ENCODE data around the gene KIAA0319L.

Gene KIAA0319L

GRCh38 chr1:35454616-35455015, 102.6 kb downstream of the KIAA0319L start:
- DNase-seq = no peak
- TF ChIP-seq POLR2A (IDR thresholded peaks at IDR 0.05; ENCODE audit: low read length) = no peak
- no peak for TF ChIP-seq GATA1 (IDR thresholded peaks at IDR 0.05; ENCODE audit: low read depth, low read length)

- DNase-seq = no peak
- TF ChIP-seq GATA1 (IDR thresholded peaks at IDR 0.05; ENCODE audit: low read depth, low read length) = no peak
- no peak for TF ChIP-seq POLR2A (IDR thresholded peaks at IDR 0.05; ENCODE audit: low read length)
These were observed 103.0 kb downstream of the KIAA0319L start for GRCh38 chr1:35454176-35454575.

GRCh38 chr1:35453031-35453430, 104.2 kb downstream of the KIAA0319L start:
- TF ChIP-seq GATA1 (IDR thresholded peaks at IDR 0.05; ENCODE audit: low read depth, low read length) (no peak), POLR2A (IDR thresholded peaks at IDR 0.05; ENCODE audit: low read length) (no peak)
- no peak for DNase-seq

- peak; percentile 70 to 76 for DNase-seq
- TF ChIP-seq POLR2A (IDR thresholded peaks at IDR 0.05; ENCODE audit: low read length) (no peak), GATA1 (IDR thresholded peaks at IDR 0.05; ENCODE audit: low read depth, low read length) (no peak)
These were observed 105.0 kb downstream of the KIAA0319L start for GRCh38 chr1:35452106-35452774.

- no peak for TF ChIP-seq POLR2A (IDR thresholded peaks at IDR 0.05; ENCODE audit: low read length)
- no peak for TF ChIP-seq GATA1 (IDR thresholded peaks at IDR 0.05; ENCODE audit: low read depth, low read length)
- DNase-seq = peak; percentile 82 to 88
These were observed 106.1 kb downstream of the KIAA0319L start for GRCh38 chr1:35451125-35451528.

GRCh38 chr1:35449334-35450008, 107.7 kb downstream of the KIAA0319L start:
- no peak for DNase-seq
- TF ChIP-seq GATA1 (IDR thresholded peaks at IDR 0.05; ENCODE audit: low read depth, low read length) = no peak
- no peak for TF ChIP-seq POLR2A (IDR thresholded peaks at IDR 0.05; ENCODE audit: low read length)

- TF ChIP-seq POLR2A (IDR thresholded peaks at IDR 0.05; ENCODE audit: low read length) (no peak), GATA1 (IDR thresholded peaks at IDR 0.05; ENCODE audit: low read depth, low read length) (no peak)
- no peak for DNase-seq
These were observed 108.8 kb downstream of the KIAA0319L start for GRCh38 chr1:35448344-35448801.

GRCh38 chr1:35447278-35447677, 109.9 kb downstream of the KIAA0319L start:
- DNase-seq = no peak
- TF ChIP-seq GATA1 (IDR thresholded peaks at IDR 0.05; ENCODE audit: low read depth, low read length) (no peak), POLR2A (IDR thresholded peaks at IDR 0.05; ENCODE audit: low read length) (no peak)

GRCh38 chr1:35444519-35444774, 112.8 kb downstream of the KIAA0319L start:
- TF ChIP-seq GATA1 (IDR thresholded peaks at IDR 0.05; ENCODE audit: low read depth, low read length) (no peak), POLR2A (IDR thresholded peaks at IDR 0.05; ENCODE audit: low read length) (no peak)
- no peak for DNase-seq

- peak in 1 of 2 experiments; percentile 21 for DNase-seq
- no peak for TF ChIP-seq POLR2A (IDR thresholded peaks at IDR 0.05; ENCODE audit: low read length)
- no peak for TF ChIP-seq GATA1 (IDR thresholded peaks at IDR 0.05; ENCODE audit: low read depth, low read length)
These were observed 113.3 kb downstream of the KIAA0319L start for GRCh38 chr1:35443768-35444518.

- no peak for DNase-seq
- TF ChIP-seq POLR2A (IDR thresholded peaks at IDR 0.05; ENCODE audit: low read length) (no peak), GATA1 (IDR thresholded peaks at IDR 0.05; ENCODE audit: low read depth, low read length) (no peak)
These were observed 114.5 kb downstream of the KIAA0319L start for GRCh38 chr1:35442734-35443133.

- no peak for DNase-seq
- TF ChIP-seq GATA1 (IDR thresholded peaks at IDR 0.05; ENCODE audit: low read depth, low read length) (no peak), POLR2A (IDR thresholded peaks at IDR 0.05; ENCODE audit: low read length) (no peak)
These were observed 115.2 kb downstream of the KIAA0319L start for GRCh38 chr1:35441926-35442579.

- DNase-seq = no peak
- TF ChIP-seq POLR2A (IDR thresholded peaks at IDR 0.05; ENCODE audit: low read length) (no peak), GATA1 (IDR thresholded peaks at IDR 0.05; ENCODE audit: low read depth, low read length) (no peak)
These were observed 117.6 kb downstream of the KIAA0319L start for GRCh38 chr1:35439626-35440025.

- DNase-seq = no peak
- no peak for TF ChIP-seq GATA1 (IDR thresholded peaks at IDR 0.05; ENCODE audit: low read depth, low read length)
- no peak for TF ChIP-seq POLR2A (IDR thresholded peaks at IDR 0.05; ENCODE audit: low read length)
These were observed 120.0 kb downstream of the KIAA0319L start for GRCh38 chr1:35437200-35437599.

All from erythroblast (primary cell).